HG02623 (cell line): ENCODE measurements around the gene EML1.

Source experiments
- ATAC-seq: cut with Tn5 transposase; IDR thresholded peaks from one replicate; pipeline ENCODE4 v1.9.1; 2021; ENCODE audit warnings: moderate library complexity; ENCODE audit not compliant: unreplicated experiment

EML1 gene

DNA sequence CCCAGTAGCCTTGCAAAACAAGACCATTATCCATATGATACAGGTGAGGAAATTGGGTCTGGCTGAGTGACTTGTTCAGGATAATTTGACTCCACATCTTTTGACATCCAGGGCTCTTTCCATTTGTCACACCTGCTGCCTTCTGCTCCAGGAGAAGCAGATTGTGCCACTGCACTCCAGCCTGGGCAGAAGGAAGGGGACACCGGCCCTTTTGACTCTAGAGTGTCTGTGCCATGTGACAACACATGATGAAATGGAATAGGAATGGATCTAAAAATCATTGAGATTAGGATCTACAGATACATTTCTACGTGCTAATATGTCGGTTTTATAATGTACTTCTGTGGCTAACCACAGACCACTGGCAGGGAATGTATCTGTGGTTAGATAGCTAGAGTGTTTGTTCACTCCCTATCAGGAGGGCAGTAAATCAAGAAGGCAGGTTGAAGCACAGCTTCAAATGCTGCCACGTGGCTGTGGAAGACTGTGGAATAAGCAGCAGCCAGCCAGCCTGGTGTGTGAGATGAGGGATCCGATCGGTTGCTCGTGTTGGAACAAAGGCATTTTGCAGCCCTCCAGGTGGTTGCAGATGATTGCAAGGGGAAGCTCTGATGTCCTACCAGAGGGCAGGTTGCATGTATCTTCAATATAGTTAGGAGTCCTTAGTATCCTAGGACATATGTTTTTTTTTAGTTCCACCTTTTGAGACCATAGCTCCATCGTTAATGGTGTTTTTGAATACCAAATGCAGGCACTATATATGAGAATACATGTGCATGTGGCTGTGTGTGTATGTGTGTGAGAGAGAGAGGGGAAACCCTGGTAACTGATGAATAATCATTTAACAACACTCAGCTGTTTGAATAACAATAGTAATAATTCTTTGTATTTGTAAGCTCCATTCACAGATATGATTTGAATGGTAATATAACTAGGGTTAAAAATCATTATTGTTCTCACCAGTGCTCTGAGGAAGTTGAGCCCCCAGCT, 28.6 kb downstream of the EML1 start:
- ATAC-seq = no peak

DNA sequence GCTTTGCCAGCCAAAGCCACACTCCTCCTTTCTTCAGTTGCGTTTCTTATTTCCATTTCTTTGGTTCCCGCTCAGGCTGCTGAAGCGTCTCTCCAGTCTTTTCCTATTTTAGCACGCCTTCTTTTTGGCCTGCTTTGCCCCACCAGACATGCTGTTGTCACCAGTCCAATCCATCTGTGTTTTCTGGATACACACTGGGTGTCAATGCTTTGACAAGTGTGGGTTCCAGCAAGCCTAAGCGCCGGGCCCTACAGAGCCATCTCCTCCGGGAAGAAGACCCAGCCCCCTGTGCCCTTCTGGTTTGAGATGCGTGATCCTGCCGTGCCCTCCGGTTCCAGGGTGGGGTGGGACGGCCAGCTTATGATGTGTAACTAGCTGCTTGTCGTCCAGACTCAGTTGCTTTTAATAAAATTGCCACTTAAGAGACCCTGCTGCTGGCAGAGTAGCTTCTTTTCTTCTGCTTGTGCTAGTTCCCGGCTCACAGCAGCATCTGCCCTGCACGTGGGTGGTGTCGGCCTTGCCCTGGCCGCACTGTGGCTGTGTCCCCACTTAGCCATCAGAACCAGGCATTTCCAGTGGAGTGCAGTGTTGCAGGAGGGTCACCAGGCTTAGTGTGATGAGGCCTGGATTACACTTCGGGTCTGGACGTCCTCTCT, 29.7 kb downstream of the EML1 start:
- no peak for ATAC-seq

DNA sequence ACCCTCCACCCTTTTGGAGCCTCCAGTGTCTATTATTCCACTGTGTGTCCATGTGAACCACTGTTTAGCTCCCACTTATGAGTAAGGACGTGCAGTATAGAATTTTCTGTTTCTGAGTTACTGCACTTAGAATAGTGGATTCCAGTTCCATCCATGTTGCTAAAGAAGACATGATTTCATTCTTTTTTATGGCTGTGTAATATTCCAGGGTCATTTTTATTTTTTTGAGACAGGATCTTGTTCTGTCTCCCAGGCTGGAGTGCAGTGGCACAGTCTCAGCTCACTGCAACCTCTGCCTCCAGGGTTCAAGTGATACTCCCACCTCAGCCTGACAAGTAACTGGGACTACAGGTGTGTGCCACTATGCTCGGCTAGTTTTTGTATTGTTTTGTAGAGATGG, 31.6 kb downstream of the EML1 start:
- ATAC-seq = no peak

DNA sequence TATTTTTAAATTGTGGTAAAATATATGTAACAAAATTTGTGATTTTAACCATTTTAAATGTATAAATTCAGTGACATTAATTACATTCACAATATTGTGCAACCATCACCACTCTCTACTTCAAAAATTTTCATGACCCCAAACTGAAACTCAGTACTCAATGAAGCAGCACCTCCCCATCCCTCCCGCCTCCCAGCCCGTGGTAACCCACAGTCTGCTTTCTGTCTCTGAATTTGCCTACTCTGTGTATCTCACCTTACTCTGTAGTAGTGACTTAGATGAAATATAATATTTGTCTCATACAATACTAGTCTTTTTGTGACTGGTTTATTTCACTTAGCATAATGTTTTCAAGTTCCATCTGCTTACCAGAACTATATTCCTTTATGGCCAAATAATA, 36.2 kb downstream of the EML1 start:
- ATAC-seq = no peak

DNA sequence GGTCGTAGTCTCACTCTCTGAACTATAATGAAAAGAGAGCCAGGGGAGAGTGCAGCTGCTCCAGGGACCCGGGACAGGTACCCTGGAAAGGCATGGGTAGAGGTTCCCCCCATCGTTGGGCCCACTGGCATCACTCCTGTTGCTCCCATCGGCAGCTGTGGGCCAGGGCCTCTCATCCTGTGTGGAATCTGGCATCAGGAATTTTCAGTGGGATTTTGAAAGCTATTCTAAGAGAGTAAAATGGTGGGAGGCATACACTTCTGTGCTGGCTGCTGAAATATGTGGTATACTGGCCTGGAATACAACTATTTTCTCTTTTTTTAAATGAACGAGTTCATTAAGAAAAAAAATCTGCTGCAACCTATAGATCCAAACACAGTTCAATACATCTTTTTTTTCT, 38.1 kb downstream of the EML1 start:
- no peak for ATAC-seq

DNA sequence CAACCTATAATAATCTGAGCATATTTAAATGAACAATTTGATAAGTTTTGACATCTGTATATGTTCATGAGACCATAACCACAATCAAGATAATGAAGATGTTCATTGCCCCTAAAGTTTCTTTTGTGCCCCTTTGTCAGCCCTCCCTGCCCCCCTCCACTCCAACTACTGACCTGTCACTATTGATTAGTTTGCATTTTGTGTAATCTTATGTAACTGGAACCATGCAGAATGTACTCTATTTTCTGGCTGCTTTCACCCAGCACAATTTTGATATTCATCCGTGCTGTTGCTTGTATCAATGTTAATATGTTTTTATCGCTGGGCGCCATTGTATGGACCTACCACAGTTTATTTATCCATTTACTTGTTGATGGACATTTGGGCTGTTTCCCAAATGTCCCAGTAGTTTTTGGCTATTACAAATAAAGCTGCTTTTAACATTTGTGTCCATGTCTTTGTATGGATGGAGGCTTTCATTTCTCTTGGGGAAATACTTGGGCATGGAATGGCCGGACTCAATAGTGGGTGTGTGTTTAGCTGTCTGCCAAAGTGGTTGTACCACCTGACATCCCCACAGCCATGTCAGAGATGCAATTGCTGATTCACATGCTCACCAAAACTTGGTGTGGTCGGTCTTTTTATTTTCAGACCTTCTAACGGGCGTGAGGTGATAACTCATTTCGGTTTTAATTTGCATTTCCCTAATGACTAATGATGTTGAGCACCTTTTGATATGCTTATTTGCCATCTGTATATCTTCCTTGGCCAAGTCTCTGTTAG, 38.9 kb downstream of the EML1 start:
- ATAC-seq = no peak

DNA sequence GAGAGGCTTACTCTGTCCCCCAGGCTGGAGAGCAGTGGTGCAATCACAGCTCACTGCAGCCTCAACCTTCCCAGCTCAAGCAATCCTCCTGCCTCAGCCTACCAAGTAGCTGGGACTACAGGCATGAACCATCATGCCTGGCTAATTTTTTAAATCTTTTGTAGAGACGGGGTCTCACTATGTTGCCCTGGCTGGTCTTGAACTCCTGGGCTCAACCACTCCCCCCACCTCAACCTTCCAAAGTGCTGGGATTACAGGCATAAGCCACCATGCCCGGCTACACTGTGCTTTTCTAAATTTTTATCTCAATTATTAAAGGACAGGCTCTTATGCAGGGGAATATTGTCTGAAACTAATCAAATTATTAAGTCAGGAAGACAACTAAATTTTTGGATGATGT, 44.6 kb downstream of the EML1 start:
- no peak for ATAC-seq

DNA sequence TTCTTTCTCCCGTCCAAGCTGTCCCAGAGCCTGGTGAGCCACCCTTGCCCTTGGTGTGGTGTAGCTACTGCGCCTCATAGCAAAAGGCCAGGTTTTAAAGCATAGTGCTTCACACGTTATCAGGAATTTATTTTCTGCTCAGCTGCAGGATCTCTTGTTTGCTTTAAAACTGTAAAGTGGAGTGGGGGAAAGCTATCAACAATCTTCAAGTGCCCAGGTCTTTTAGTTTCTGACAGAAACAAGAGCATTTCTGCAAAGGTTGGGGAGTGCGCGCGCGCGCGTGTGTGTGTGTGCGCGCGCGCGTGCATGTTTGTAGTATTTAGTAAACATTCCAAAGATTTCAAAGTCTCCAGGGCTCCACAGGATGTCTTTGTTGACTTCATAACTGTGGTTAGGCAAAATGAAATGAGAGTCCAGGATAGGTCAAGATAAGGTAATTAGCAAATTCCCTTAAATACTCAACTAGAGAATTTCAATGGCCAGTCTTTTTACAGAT, 45.5 kb downstream of the EML1 start:
- no peak for ATAC-seq

DNA sequence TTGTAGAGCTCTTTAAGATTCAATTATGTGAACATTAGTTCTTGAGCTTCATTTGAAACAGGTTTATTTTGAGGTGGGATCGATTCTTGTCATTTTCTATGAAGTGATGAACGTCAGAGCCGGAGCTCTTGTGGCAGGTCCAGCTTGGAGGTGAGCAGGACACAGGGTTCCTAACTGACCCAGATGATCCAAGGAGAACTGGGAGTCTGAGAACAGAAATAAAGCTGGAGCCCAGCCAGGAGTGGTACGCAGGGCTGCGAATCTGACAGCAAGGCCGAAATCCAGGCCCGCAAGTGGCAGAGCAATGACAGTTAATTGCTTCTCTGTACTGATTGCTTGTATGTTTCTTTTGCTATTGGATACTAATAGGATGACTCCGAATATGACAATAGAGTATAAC, 46.5 kb downstream of the EML1 start:
- ATAC-seq = no peak

DNA sequence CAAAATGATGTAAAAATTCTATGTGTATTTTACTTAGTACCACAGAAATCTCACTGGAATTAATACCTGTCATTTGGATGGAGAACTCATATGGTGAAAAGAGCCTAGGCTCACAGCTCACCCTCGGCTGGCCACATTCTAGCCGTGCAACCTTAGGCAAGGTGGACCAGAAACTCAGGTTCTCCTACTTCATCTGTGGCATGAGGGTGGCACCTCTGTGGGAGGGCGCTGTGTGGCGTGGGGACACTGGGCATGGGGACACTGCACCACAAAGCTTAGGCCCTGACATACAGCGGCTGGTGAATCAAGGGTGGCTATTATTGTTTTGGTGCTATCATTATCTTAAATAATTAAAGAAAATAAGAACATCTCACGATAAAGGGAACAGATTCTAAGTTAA, 47.1 kb downstream of the EML1 start:
- no peak for ATAC-seq

DNA sequence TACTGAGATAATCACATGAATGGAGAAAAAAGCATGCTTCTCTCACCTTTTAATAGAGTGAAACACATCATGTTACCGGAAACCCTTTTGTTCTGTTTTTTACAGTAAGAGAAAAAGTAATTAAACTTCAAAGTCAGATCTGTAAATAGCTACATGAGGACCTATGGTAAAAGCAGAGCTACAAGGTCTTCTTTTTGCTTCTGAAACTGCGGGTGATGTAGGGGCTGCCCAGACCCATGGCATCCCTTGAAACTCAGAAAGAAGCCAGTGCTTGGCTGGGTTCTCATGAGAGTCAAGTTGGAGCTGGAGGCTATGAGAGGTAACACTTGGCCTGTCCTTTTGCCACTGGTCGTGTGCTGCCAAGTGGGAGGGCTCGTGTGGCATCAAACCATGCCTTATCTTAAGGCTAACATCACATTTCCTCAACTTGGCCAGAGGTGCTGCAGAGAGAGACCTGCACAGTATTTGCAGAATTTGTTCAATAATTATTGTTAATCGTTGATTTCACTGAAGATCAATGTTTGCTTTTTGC, 47.6 kb downstream of the EML1 start:
- ATAC-seq = no peak

DNA sequence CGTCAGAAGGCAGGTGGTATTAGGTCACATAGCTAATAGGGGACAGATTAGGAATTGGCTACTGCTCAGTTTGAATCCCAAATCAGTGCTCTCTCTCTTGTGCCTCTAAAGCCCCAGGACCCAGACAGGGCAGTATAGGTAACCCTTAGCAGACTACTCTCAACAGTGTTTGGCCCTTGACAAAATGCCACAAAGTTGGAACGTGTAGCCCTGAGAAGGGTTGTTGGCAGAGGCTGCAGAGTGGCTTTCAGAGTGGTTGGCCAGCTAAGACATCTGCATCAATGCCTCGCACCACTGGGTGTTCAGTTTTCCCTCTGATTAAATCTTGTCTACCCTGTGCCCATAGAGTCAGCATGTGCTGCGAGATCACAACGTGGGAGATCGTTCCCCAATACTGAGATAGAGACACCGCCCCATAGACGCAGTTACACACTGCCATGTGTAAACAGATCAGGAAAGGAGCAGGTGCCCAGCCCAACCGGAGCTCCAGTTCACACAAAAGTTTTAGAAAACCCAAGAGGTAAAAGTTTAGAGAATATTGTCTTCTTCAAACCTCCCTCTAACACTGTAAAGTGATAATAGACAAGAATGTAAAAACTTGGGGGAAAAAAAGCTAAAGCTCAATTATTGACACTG, 48.3 kb downstream of the EML1 start:
- no peak for ATAC-seq

DNA sequence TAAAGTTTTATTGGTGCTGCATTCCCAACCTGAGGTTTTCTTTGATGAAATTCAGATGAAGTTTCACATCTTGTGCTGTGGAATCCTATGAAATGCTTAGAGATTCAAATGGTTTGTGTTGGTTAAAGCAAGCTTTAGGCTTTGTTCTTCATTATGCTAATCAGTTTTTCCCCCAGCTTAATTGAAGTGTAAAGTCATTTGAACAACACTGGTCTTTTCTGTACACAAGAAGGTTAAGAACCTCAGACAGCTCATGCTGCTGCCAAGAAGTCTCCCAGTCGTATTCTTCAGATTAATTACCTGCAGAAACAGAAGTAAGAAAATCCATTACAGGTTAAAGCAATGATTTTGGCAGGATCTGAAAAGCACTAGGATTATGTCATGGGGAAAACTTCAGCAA, 48.9 kb downstream of the EML1 start:
- ATAC-seq = no peak

DNA sequence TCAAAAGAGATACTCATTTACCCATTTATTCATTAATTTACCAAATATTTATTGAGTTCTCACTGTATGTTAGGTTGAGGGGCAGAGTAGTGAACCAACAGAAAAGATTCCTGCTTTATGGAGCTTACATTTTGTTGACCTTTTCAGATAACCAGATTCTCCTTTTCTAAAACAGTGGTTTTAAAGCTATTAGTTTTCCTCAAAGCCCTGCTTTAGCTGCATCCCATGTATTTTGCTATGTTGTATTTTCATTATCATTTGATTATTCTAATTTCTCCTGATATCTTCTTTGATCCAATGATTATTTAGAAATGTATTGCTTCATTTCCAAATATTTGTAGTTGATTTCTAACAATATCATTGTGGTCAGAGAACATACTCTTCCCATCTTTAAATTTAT, 53.6 kb downstream of the EML1 start:
- no peak for ATAC-seq

DNA sequence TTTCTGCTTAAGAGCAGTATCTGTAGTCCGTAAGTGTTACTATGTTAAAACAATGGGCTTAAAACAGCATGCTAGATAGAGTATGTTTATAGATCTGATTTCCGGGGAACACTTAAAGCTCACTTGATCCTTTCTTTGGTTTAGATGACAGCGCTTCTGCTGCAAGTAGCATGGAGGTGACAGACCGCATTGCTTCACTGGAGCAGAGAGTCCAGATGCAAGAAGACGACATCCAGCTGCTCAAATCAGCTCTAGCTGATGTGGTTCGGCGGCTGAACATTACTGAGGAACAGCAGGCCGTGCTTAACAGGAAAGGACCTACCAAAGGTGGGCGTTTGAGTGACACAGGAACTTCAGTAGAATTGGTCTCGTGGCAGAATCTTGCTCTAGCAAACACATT, 57.5 kb downstream of the EML1 start:
- no peak for ATAC-seq

DNA sequence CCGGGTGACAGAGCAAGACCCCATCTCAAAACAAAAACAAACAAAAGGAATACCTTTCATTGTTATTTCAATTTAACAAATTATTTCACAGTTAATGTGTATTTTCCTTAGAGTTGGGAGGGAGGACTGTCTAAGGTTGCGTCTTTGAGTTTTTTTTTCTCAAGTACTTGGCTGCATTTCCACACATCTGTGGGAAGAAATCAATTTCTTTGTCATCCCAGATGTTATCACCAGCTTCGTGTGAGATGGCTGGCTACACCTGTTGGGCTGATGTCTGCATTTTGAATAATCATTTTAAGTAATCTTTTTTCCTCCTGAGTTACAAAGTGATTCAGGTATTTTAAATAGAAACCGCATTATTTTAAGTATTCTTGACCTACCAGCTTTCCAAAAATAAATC, 59.4 kb downstream of the EML1 start:
- no peak for ATAC-seq

DNA sequence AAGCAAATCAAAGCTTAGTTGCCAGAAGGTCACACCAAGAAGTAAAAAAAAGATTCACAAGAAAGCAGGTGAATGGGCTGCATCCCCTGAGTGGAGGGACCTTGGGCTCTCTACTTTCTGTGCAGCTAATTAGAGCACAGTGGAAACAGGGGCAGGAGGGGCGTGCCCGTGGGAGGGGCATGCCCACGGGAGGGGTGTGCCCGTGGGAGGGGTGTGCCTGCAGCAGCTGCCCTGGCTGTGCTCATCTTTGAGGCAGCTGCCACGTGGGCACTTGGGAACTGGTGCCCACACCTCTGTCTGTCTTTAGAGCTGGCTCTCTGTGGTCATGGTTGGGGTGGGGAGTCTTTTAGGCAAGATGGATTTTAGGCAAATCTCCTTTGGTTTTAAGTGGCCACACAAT, 60.0 kb downstream of the EML1 start:
- ATAC-seq = no peak

DNA sequence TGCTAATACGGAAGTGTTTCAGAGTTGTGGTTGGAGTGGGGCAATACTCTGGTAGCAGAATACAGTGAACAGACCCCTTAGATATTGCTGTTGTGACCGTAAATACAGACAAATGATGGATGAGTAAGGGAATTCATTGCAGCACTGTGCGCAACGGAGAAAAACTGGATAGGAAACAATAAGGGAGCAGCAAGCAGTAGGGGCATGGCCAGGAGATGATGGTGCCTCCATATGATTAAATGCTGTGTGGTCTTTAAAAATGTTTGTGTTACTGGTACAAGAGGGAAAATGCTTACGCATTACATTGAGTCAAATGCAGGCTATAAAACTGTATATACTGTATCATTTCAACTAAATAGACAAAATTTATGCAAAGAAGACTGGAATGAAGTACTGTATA, 61.6 kb downstream of the EML1 start:
- no peak for ATAC-seq

DNA sequence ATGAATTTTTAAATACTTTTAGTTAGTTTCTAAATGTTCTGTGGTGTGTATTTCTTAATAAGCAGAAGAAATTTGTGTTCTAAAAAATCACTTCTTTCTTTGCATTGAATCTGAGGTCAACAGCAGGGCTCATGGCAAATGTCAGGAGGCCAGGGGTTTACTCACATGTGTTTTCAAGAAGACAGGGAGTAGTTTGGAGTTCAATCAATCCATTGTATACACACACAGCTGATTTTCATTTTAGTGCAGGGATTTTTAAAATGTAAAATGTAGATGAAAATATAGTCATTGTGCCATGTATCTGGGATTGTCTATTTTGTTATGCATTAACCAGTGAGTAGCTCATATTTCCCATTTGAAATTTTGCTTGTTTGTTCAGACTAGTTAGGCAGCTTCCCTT, 62.1 kb downstream of the EML1 start:
- ATAC-seq = no peak

DNA sequence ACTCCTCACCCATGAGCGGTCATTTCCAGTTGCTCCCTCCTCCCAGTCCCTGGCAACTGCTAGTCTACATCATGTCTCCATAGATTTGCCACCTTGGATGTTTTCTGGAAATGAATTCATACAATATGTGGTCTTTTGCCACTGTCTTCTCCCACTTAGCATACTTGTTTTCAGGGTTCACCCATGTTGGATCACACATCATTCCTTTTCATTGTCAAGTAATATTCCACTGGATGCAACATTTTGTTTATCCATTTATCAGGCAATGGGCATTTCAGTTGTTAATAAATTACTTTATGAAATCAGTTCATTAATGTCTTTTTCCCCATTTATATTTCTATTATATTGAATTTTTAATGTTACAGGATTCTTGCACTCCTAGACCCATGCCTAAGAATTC, 64.3 kb downstream of the EML1 start:
- ATAC-seq = no peak

DNA sequence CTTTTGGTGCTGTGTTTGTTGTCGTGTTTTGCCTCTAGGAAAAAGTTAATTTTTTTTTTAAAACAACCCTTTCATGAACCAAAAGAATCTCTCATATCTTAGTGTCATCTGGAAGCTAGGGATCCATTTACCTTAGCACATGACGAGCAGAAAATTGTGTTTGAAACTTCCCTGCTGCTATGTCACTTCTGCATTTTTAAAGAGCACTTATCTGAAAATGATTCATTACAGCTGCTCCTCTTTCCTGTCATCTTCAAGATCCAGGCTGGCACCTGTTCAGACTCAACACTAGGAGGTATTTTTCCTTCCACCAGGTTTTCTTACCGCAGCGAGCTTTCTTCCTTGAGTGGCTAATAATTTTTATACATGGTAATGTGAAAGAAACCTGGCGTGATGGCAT, 67.0 kb downstream of the EML1 start:
- ATAC-seq = no peak
